Measurements from ENCODE around the gene SLC17A1. TPM values are rescaled to one million over a fixed set of nuclear protein-coding genes. Genes with fewer than 3 reads are reported as not detected.

The SLC17A1 gene
- total and polyA plus RNA-seq, 10 of the 15 experiments (the other 5 are each of a cell fraction or from before 2014, with no cell fraction given): not detected

- intact Hi-C loops (cut with micrococcal nuclease; ENCODE audit: unreplicated experiment): no loop called here
- Histone ChIP-seq H2AFZ (ENCODE audit: control insufficient read depth, low read depth, low read length) (no peak overlapping the region), H3K36me3 (ENCODE audit: control insufficient read depth in 2 of 2, insufficient read depth in 2 of 2, low read length in 1 of 2) (no peaks in the 10 kb centered on the region), H3K4me1 (ENCODE audit: control insufficient read depth, insufficient read depth, low read length) (no peaks in the 10 kb centered on the region), H3K4me3 (no peak overlapping the region), H3K4me2 (ENCODE audit: control insufficient read depth, insufficient read depth) (no peak overlapping the region), H4K20me1 (ENCODE audit: control insufficient read depth, insufficient read depth) (no peaks in the 10 kb centered on the region), H3K79me2 (ENCODE audit: control insufficient read depth, insufficient read depth, low read length) (no peaks in the 10 kb centered on the region), H3K9me3 (replicated peaks; ENCODE audit: control insufficient read depth, insufficient read depth, low read length) (no peaks in the 10 kb centered on the region), H3K27me3 (replicated peaks in 1 of 2; ENCODE audit: control insufficient read depth in 2 of 2, insufficient read depth in 2 of 2, low read length in 1 of 2) (no peaks in the 10 kb centered on the region), H3K9ac (ENCODE audit: control insufficient read depth, insufficient read depth, low read length) (no peak overlapping the region), H3K27ac (ENCODE audit: control insufficient read depth, insufficient read depth) (no peak overlapping the region)
- RAD21 ChIA-PET (ENCODE audit: unreplicated experiment): no interaction called here
- CTCF ChIA-PET: interaction anchor here (0.7 to 2.0 kb wide), 2 partner anchors 25 to 102 kb away, joined by 3 to 11 read pairs; no protein-coding TSS in a partner anchor
- TF ChIP-seq ZBED1 (IDR thresholded peaks at IDR 0.05; ENCODE audit: borderline replicate concordance) (no peak), SP1 (IDR thresholded peaks at IDR 0.05; ENCODE audit: low read depth, low read length) (no peak), CBX5 (IDR thresholded peaks at IDR 0.05; ENCODE audit: low read depth) (no peak), BHLHE40 (IDR thresholded peaks at IDR 0.05; ENCODE audit: borderline replicate concordance in 1 of 2, low read depth in 2 of 2, low read length in 1 of 2) (no peak), TCF7 (IDR thresholded peaks at IDR 0.05; ENCODE audit: borderline replicate concordance) (no peak), TCF12 (IDR thresholded peaks at IDR 0.05; ENCODE audit: low read depth, low read length) (no peak), ZNF622 (IDR thresholded peaks at IDR 0.05) (no peak), EGR1 (IDR thresholded peaks at IDR 0.05; ENCODE audit: borderline replicate concordance in 1 of 2, low read depth in 2 of 2, low read length in 2 of 2) (no peak), ZNF274 (IDR thresholded peaks at IDR 0.05; ENCODE audit: insufficient read depth, insufficient read length) (no peak), RUNX3 (IDR thresholded peaks at IDR 0.05; ENCODE audit: low read length) (no peak), USF1 (IDR thresholded peaks at IDR 0.05; ENCODE audit: borderline replicate concordance, extremely low read length, insufficient read depth, low read depth, low read length) (no peak), MEF2B (IDR thresholded peaks at IDR 0.05; ENCODE audit: partially characterized antibody, poor library complexity, severe bottlenecking) (no peak), CHD1 (IDR thresholded peaks at IDR 0.05; ENCODE audit: low read depth, low read length) (no peak), NR2C2 (IDR thresholded peaks at IDR 0.05; ENCODE audit: borderline replicate concordance, control insufficient read depth, insufficient read length, low read depth) (no peak), CHD2 (IDR thresholded peaks at IDR 0.05; ENCODE audit: borderline replicate concordance, low read depth, low read length) (no peak), SIX5 (IDR thresholded peaks at IDR 0.05; ENCODE audit: low read depth, low read length, severe bottlenecking) (no peak), CREM (IDR thresholded peaks at IDR 0.05; ENCODE audit: low read depth) (no peak)
- TF ChIP-seq, protein P1, sequence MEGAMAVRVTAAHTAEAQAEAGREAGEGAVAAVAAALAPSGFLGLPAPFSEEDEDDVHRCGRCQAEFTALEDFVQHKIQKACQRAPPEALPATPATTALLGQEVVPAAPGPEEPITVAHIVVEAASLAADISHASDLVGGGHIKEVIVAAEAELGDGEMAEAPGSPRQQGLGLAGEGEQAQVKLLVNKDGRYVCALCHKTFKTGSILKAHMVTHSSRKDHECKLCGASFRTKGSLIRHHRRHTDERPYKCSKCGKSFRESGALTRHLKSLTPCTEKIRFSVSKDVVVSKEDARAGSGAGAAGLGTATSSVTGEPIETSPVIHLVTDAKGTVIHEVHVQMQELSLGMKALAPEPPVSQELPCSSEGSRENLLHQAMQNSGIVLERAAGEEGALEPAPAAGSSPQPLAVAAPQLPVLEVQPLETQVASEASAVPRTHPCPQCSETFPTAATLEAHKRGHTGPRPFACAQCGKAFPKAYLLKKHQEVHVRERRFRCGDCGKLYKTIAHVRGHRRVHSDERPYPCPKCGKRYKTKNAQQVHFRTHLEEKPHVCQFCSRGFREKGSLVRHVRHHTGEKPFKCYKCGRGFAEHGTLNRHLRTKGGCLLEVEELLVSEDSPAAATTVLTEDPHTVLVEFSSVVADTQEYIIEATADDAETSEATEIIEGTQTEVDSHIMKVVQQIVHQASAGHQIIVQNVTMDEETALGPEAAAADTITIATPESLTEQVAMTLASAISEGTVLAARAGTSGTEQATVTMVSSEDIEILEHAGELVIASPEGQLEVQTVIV (IDR thresholded peaks at IDR 0.05; ENCODE audit: borderline replicate concordance, partially characterized antibody): no peak
- SMC1A ChIA-PET (ENCODE audit: uncharacterized antibody, unreplicated experiment): interaction anchor here (1.5 kb wide), 2 partner anchors 8 to 10 kb away, joined by 3 read pairs; no protein-coding TSS in a partner anchor
- in situ Hi-C loops (cut with MboI): no loop called here
- POLR2A ChIA-PET: no interaction called here
- no TSS peak for BruUV-seq (replicated peaks)
- no peak for FAIRE-seq
- no peak for DNase-seq (ENCODE audit: low read depth, low spot score)
- ATAC-seq: peak; percentile 50
Measured at GRCh38 chr6:25743868-25744267, 88.0 kb downstream of the SLC17A1 start.

Data from GM12878 (cell line).